Aorta (tissue), 5 donors: ENCODE measurements around the gene CEBPZ. TPM values are rescaled to one million over a fixed set of nuclear protein-coding genes. Genes with fewer than 3 reads are reported as not detected.

Experiments
- ATAC-seq: fragments of 200-7000 bp; cut with Tn5 transposase; one replicate; pipeline ENCODE4 v1.9.1; 2022; ENCODE audit warnings: moderate library complexity; ENCODE audit not compliant: low FRiP score
- DNase-seq, 2 donors: peaks; one replicate each; pipeline ENCODE4 v3.0.0-alpha.2; 2020
- H3K27ac ChIP-seq, 2 donors: one replicate each; pipeline ENCODE4 v1.5.1; 2013; ENCODE audit warnings: low read length in 2 of 2, mild to moderate bottlenecking in 2 of 2, moderate library complexity in 2 of 2, control low read depth in 1 of 2, inconsistent platforms in 1 of 2, low read depth in 1 of 2
- H3K27me3 ChIP-seq, 2 donors: one replicate each; pipeline ENCODE4 v1.6.1; 2013; ENCODE audit warnings: control low read depth in 1 of 2, low read length in 1 of 2, mild to moderate bottlenecking in 1 of 2, moderate library complexity in 1 of 2; ENCODE audit not compliant: insufficient read depth in 2 of 2, control insufficient read depth in 1 of 2
- H3K36me3 ChIP-seq, 2 donors: one replicate each; pipeline ENCODE4 v1.6.1; 2013; ENCODE audit warnings: control low read depth in 1 of 2, low read length in 1 of 2, mild to moderate bottlenecking in 1 of 2; ENCODE audit not compliant: insufficient read depth in 2 of 2, control insufficient read depth in 1 of 2
- H3K4me1 ChIP-seq, 2 donors: one replicate each; pipeline ENCODE4 v1.6.1; 2013; ENCODE audit warnings: low read length in 2 of 2, control low read depth in 1 of 2, mild to moderate bottlenecking in 1 of 2, moderate library complexity in 1 of 2; ENCODE audit not compliant: insufficient read depth in 2 of 2, control insufficient read depth in 1 of 2
- H3K4me3 ChIP-seq, 2 donors: one replicate each; pipeline ENCODE4 v1.5.1; 2013; ENCODE audit warnings: low read length in 2 of 2, control low read depth in 1 of 2, mild to moderate bottlenecking in 1 of 2
- H3K9me3 ChIP-seq: one replicate; pipeline ENCODE4 v1.6.1; 2013; ENCODE audit warnings: mild to moderate bottlenecking, low read length; ENCODE audit not compliant: control insufficient read depth
- WGBS, 2 donors: extraction: QIAGEN DNeasy Blood & Tissue Kit; methylation state at CpG; one replicate each; pipeline ENCODE4 v1.1.7; 2013; 5-methylcytosine and 5-hydroxymethylcytosine counted together
- intact Hi-C, 2 donors: fragments of 100-400 bp; cut with DNase I; formaldehyde crosslinking; loops; one replicate each; pipeline versions ENCODE4 v1.14.2 to v1.15.0; 2022
- polyA plus RNA-seq, 2 donors: library from polyadenylated mRNA; stranded (reverse); fragments of 200-250 nt; gene quantifications; one replicate each; pipeline ENCODE4 v1.2.3, GENCODE V29; 2013
- total RNA-seq, 2 donors: library from RNA; stranded (reverse); fragmentation: NEBNext Ultra II Directional; extraction: Animal tissue kit (Norgen Biotek cat#: 25700); gene quantifications; one replicate each; pipeline ENCODE4 v1.2.1, GENCODE V29; 2021
- donor health status: healthy with polysubstance abuse.
- donor health status: Bipolar disorder and iron deficiency.
- donor health status: DM: no; HTN: no; CAD: no.
- donor health status: DM: no; HTN: no; CAD: no.
- donor health status: DM: yes; HTN: yes; CAD: no.

The CEBPZ gene
- total and polyA plus RNA-seq, 4 donors = 19.5 to 38.1 (median 36.0) TPM

GRCh38 chr2:37180006-37180639 lies 51.3 kb downstream of the CEBPZ start:
- no peak for ATAC-seq
- Histone ChIP-seq H3K4me3 (no peak overlapping the region), H3K27ac (no peak overlapping the region), H3K9me3 (no peaks in the 10 kb centered on the region), H3K27me3 (no peaks in the 10 kb centered on the region), H3K36me3 (no peaks in the 10 kb centered on the region), H3K4me1 (no peaks in the 10 kb centered on the region)
- WGBS, 2 donors = 53% methylated on average over 4 of the region's 4 CpGs
- DNase-seq = no peak
- intact Hi-C loops = no loop called here

GRCh38 chr2:37173741-37174140 lies 57.7 kb downstream of the CEBPZ start:
- DNase-seq (no peak), ATAC-seq (no peak)
- no peaks in the 10 kb centered on the region for H3K36me3 ChIP-seq
- no peak overlapping the region for H3K4me3 ChIP-seq
- 78 to 82% methylated on average over 1 of the region's 1 CpG for WGBS, 2 donors
- no peaks in the 10 kb centered on the region for H3K27me3 ChIP-seq
- intact Hi-C loops = loop anchor here in 1 of 2 donors (10.0 kb wide), 1 partner anchor 711 kb away; no protein-coding TSS in a partner anchor
- H3K4me1 ChIP-seq = no peaks in the 10 kb centered on the region
- H3K9me3 ChIP-seq = no peaks in the 10 kb centered on the region
- no peak overlapping the region for H3K27ac ChIP-seq

GRCh38 chr2:37171624-37171950 lies 59.8 kb downstream of the CEBPZ start:
- H3K4me1 ChIP-seq = no peaks in the 10 kb centered on the region
- H3K4me3 ChIP-seq = no peak overlapping the region
- no peak overlapping the region for H3K27ac ChIP-seq
- no peaks in the 10 kb centered on the region for H3K9me3 ChIP-seq
- no peaks in the 10 kb centered on the region for H3K36me3 ChIP-seq
- intact Hi-C loops = loop anchor here in 1 of 2 donors (10.0 kb wide), 1 partner anchor 713 kb away; no protein-coding TSS in a partner anchor
- H3K27me3 ChIP-seq = no peaks in the 10 kb centered on the region
- ATAC-seq (no peak), DNase-seq (no peak)

GRCh38 chr2:37168217-37168981 lies 63.0 kb downstream of the CEBPZ start:
- no peak overlapping the region for H3K4me3 ChIP-seq
- WGBS, 2 donors = 57 to 59% methylated on average over 17 of the region's 17 CpGs
- intact Hi-C loops = loop anchor here in 1 of 2 donors (5.0 kb wide), 1 partner anchor 724 kb away; no protein-coding TSS in a partner anchor
- no peak overlapping the region for H3K27ac ChIP-seq
- no peak for DNase-seq
- H3K9me3 ChIP-seq = no peaks in the 10 kb centered on the region
- no peak for ATAC-seq
- no peaks in the 10 kb centered on the region for H3K27me3 ChIP-seq
- no peaks in the 10 kb centered on the region for H3K36me3 ChIP-seq
- H3K4me1 ChIP-seq = no peaks in the 10 kb centered on the region

GRCh38 chr2:37167636-37168180 lies 63.7 kb downstream of the CEBPZ start:
- intact Hi-C loops = loop anchor here in 1 of 2 donors (5.0 kb wide), 1 partner anchor 725 kb away; no protein-coding TSS in a partner anchor

GRCh38 chr2:37164757-37165156 lies 66.6 kb downstream of the CEBPZ start:
- Histone ChIP-seq H3K27me3 (no peaks in the 10 kb centered on the region), H3K27ac (no peak overlapping the region), H3K36me3 (no peaks in the 10 kb centered on the region), H3K9me3 (no peaks in the 10 kb centered on the region), H3K4me1 (no peaks in the 10 kb centered on the region), H3K4me3 (no peak overlapping the region)
- no peak for DNase-seq
- intact Hi-C loops = loop anchor here in 1 of 2 donors (5.0 kb wide), 1 partner anchor 728 kb away; no protein-coding TSS in a partner anchor
- ATAC-seq = no peak
- 88% methylated on average over 1 of the region's 1 CpG for WGBS, 2 donors

More at GRCh38 chr2:37167636-37168180, 63.7 kb downstream of the CEBPZ start:
- Histone ChIP-seq H3K36me3 (no peaks in the 10 kb centered on the region), H3K27ac (no peak overlapping the region), H3K4me3 (no peak overlapping the region), H3K27me3 (no peaks in the 10 kb centered on the region), H3K9me3 (no peaks in the 10 kb centered on the region), H3K4me1 (no peaks in the 10 kb centered on the region)
- no peak for DNase-seq
- WGBS, 2 donors = 95 to 96% methylated on average over 3 of the region's 3 CpGs
- ATAC-seq = no peak

GRCh38 chr2:37156857-37157714 lies 74.3 kb downstream of the CEBPZ start, which contains the start of gene EIF2AK2:
Gene EIF2AK2, minus strand, starts transcription at chr2:37156980. Its CDS starts 9,174 bp downstream, at chr2:37147806.
- H3K27me3 ChIP-seq = no peaks in the 10 kb centered on the region
- intact Hi-C loops = no loop called here
- no peaks in the 10 kb centered on the region for H3K36me3 ChIP-seq
- H3K4me1 ChIP-seq = no peaks in the 10 kb centered on the region
- H3K27ac ChIP-seq = peak within 1 kb of the TSS; percentile 26 to 57
- ATAC-seq (peak; percentile 93), DNase-seq (peak; percentile 93 to 94)
- 14 to 39% methylated on average over 19 to 55 of the region's 55 CpGs for WGBS, 2 donors
- H3K9me3 ChIP-seq = no peaks in the 10 kb centered on the region
- H3K4me3 ChIP-seq = peak within 1 kb of the TSS; percentile 92 to 100
